DND-41 (cell line): Measurements from ENCODE around the gene SLC24A3.

Experiments used
- ATAC-seq: fragments of 200-7000 bp; cut with Tn5 transposase; 3 replicates; pipeline ENCODE4 v1.9.1; 2021; ENCODE audit warnings: low read depth; ENCODE audit not compliant: insufficient read depth
- DNase-seq: peaks from one replicate; pipeline ENCODE4 v3.0.0-alpha.2; 2020
- H2AFZ ChIP-seq: 2 replicates; pipeline ENCODE4 v1.6.0; 2012; ENCODE audit warnings: low read depth, low read length
- H3K27ac ChIP-seq: 2 replicates; pipeline ENCODE4 v1.5.1; 2012; ENCODE audit warnings: low read length, inconsistent platforms
- H3K27me3 ChIP-seq: fragments of 200-600 bp; sonication (generic); 2 replicates; pipeline ENCODE4 v1.6.0; 2012; ENCODE audit warnings: low read length, mild to moderate bottlenecking, inconsistent platforms; ENCODE audit not compliant: insufficient read depth, poor library complexity
- H3K36me3 ChIP-seq: 2 replicates; pipeline ENCODE4 v1.5.1; 2012; ENCODE audit warnings: low read length, inconsistent platforms; ENCODE audit not compliant: insufficient read depth
- H3K4me1 ChIP-seq: 2 replicates; pipeline ENCODE4 v1.5.1; 2012; ENCODE audit warnings: mild to moderate bottlenecking, low read length; ENCODE audit not compliant: insufficient read depth
- H3K4me2 ChIP-seq: 2 replicates; pipeline ENCODE4 v1.6.0; 2012; ENCODE audit warnings: mild to moderate bottlenecking, moderate library complexity, low read length, inconsistent platforms; ENCODE audit not compliant: insufficient read depth
- H3K4me3 ChIP-seq, 2 experiments: fragments of 200-600 bp in 1 of 2; shearing (Covaris generic) in 1 of 2; 2 replicates each; pipeline ENCODE4 v1.5.1; 2012 to 2016; ENCODE audit warnings: inconsistent platforms in 2 of 2, low read length in 2 of 2, mild to moderate bottlenecking in 2 of 2, low read depth in 1 of 2, moderate library complexity in 1 of 2
- H3K79me2 ChIP-seq: 2 replicates; pipeline ENCODE4 v1.6.0; 2012; ENCODE audit warnings: low read length, inconsistent platforms; ENCODE audit not compliant: insufficient read depth
- H3K9ac ChIP-seq: 2 replicates; pipeline ENCODE4 v1.6.0; 2012; ENCODE audit warnings: low read depth, mild to moderate bottlenecking, inconsistent platforms, low read length, moderate library complexity
- H3K9me3 ChIP-seq: 2 replicates; pipeline ENCODE4 v1.5.1; 2012; ENCODE audit warnings: low read length, moderate library complexity, mild to moderate bottlenecking, inconsistent platforms; ENCODE audit not compliant: insufficient read depth, severe bottlenecking
- H4K20me1 ChIP-seq: 2 replicates; pipeline ENCODE4 v1.6.0; 2012; ENCODE audit warnings: low read length; ENCODE audit not compliant: insufficient read depth
- EZH2 ChIP-seq: IDR thresholded peaks from 3 replicates; pipeline ENCODE4 v1.6.1; 2012; ENCODE audit warnings: borderline replicate concordance, low read depth, mild to moderate bottlenecking, moderate library complexity, low read length, inconsistent platforms; ENCODE audit not compliant: severe bottlenecking
- TF ChIP-seq, protein P1 (sequence below): IDR thresholded peaks from 2 replicates; pipeline ENCODE4 v1.5.1; 2012; ENCODE audit warnings: borderline replicate concordance, low read length, moderate library complexity, mild to moderate bottlenecking; ENCODE audit not compliant: poor library complexity, severe bottlenecking; ENCODE audit errors: extremely low read depth

SLC24A3 gene

DNA sequence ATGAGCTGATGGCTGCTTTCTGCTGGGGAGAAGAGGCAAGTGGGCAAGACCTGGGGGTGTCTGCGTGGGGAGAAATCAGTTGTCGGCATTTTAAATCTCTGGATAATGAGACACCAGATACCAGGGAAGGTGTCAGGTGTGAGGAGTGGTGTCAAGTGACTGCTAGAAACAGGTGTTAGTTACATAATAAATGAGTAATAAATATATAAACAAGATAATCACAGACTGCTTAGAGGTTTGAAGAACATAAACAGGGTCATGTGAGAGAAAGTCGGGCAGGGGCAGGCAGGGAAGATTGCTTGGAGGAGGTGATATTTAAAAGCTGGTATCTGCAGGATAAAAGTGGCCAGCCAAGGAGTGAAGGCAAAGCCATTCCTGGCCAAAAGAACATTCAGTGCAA lies 458.4 kb downstream of the SLC24A3 start:
- no peak for ATAC-seq
- H3K4me3 ChIP-seq: no peak overlapping the region
- no peaks in the 10 kb centered on the region for H3K4me1 ChIP-seq

DNA sequence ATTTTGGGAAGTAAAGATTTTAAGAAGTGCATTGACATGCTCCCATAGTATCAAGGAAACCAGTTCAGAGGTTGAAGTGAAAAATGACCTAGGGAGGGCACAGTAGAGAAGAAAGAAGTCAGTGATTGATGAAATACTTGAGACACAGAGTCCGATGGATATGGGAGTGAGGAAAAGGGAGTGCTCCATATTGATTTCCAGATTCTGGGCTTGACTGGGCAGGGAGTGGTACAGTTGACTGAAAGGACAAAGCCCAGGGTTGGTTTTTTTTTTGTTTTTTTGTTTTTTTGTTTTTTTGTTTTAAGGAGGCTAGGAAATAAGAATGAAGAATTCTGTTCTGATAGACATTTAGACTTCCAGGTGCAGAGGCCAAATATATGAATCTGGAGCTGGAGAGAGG lies 458.9 kb downstream of the SLC24A3 start:
- H4K20me1 ChIP-seq: no peaks in the 10 kb centered on the region
- DNase-seq: no peak
- no peak for ATAC-seq
- H3K27ac ChIP-seq: no peak overlapping the region
- H3K9me3 ChIP-seq: no peaks in the 10 kb centered on the region
- no peak overlapping the region for H2AFZ ChIP-seq
- no peaks in the 10 kb centered on the region for H3K27me3 ChIP-seq
- H3K36me3 ChIP-seq: no peaks in the 10 kb centered on the region
- H3K79me2 ChIP-seq: no peaks in the 10 kb centered on the region
- no peak overlapping the region for H3K4me2 ChIP-seq
- no peak overlapping the region for H3K4me3 ChIP-seq
- H3K9ac ChIP-seq: no peak overlapping the region
- TF ChIP-seq, protein P1, sequence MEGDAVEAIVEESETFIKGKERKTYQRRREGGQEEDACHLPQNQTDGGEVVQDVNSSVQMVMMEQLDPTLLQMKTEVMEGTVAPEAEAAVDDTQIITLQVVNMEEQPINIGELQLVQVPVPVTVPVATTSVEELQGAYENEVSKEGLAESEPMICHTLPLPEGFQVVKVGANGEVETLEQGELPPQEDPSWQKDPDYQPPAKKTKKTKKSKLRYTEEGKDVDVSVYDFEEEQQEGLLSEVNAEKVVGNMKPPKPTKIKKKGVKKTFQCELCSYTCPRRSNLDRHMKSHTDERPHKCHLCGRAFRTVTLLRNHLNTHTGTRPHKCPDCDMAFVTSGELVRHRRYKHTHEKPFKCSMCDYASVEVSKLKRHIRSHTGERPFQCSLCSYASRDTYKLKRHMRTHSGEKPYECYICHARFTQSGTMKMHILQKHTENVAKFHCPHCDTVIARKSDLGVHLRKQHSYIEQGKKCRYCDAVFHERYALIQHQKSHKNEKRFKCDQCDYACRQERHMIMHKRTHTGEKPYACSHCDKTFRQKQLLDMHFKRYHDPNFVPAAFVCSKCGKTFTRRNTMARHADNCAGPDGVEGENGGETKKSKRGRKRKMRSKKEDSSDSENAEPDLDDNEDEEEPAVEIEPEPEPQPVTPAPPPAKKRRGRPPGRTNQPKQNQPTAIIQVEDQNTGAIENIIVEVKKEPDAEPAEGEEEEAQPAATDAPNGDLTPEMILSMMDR: no peak
- TF ChIP-seq EZH2: no peak
- no peaks in the 10 kb centered on the region for H3K4me1 ChIP-seq

More for the DNA sequence above, 458.4 kb downstream of the SLC24A3 start:
- Histone ChIP-seq H3K27ac (no peak overlapping the region), H3K79me2 (no peaks in the 10 kb centered on the region), H3K36me3 (no peaks in the 10 kb centered on the region), H4K20me1 (no peaks in the 10 kb centered on the region), H3K27me3 (no peaks in the 10 kb centered on the region), H3K9me3 (no peaks in the 10 kb centered on the region), H2AFZ (no peak overlapping the region), H3K9ac (no peak overlapping the region), H3K4me2 (no peak overlapping the region)
- no peak for TF ChIP-seq EZH2
- TF ChIP-seq, protein P1: no peak
- no peak for DNase-seq

DNA sequence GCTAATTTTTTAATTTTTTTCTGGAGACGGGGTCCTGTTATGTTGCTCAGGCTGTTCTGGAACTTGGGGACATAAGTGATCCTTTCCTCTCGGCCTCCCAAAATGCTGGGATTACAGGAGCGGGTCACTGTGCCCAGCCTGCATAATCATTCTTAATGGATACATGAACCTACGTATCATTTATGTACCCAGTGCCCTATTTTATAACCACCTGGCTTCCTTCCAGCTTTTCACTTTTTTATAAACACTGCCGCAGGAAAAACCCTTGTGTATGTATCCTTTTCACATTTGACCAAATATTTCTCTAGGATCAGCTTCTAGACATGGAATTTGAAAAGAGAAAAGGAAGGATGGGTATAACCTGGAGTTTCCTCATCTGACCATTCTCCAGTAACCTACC lies 460.1 kb downstream of the SLC24A3 start:
- no peaks in the 10 kb centered on the region for H3K36me3 ChIP-seq
- H2AFZ ChIP-seq: no peak overlapping the region
- ATAC-seq (no peak), DNase-seq (no peak)
- H3K9me3 ChIP-seq: no peaks in the 10 kb centered on the region
- H3K4me3 ChIP-seq: no peak overlapping the region
- TF ChIP-seq, protein P1: no peak
- no peak for TF ChIP-seq EZH2
- H3K9ac ChIP-seq: no peak overlapping the region
- no peak overlapping the region for H3K4me2 ChIP-seq
- H3K79me2 ChIP-seq: no peaks in the 10 kb centered on the region
- no peaks in the 10 kb centered on the region for H4K20me1 ChIP-seq
- H3K27me3 ChIP-seq: no peaks in the 10 kb centered on the region
- no peak overlapping the region for H3K27ac ChIP-seq
- no peaks in the 10 kb centered on the region for H3K4me1 ChIP-seq

DNA sequence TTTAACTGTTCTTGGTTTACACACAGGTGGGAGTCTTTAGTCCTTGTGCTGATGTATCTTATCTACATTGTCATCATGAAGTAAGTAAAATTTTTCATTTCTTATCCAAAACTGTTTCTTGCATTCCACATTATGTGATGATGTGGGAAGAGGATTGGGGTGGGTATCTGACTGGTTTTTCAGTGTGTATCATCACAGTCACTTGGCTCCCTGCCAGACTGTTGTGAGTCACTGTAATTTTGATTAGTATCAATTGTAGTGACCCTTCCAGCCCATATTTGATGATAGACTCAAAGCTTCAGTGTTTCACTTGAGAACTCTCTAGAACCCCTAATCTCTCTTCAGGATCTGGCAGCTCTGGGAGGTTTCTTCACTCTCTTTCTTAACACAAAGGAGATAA lies 461.1 kb downstream of the SLC24A3 start:
- no peaks in the 10 kb centered on the region for H4K20me1 ChIP-seq
- H3K4me2 ChIP-seq: no peak overlapping the region
- TF ChIP-seq EZH2: no peak
- TF ChIP-seq, protein P1: no peak
- DNase-seq (no peak), ATAC-seq (no peak)
- H3K36me3 ChIP-seq: no peaks in the 10 kb centered on the region
- H3K4me1 ChIP-seq: no peaks in the 10 kb centered on the region
- no peaks in the 10 kb centered on the region for H3K79me2 ChIP-seq
- no peak overlapping the region for H2AFZ ChIP-seq
- H3K9me3 ChIP-seq: no peaks in the 10 kb centered on the region
- H3K4me3 ChIP-seq: no peak overlapping the region
- no peak overlapping the region for H3K9ac ChIP-seq
- no peak overlapping the region for H3K27ac ChIP-seq
- no peaks in the 10 kb centered on the region for H3K27me3 ChIP-seq
